LoVo (cell line): ENCODE measurements around the gene CECR2.
"Not testable (repeated sequence)": the region's sequence is repeated elsewhere in the genome, so short reads cannot be mapped to it uniquely, and the experiment has no call there.

Source experiments
- DNase-seq: peaks from one replicate; pipeline ENCODE4 v3.0.0-alpha.2; 2016; ENCODE audit warnings: low spot score

Gene CECR2

GRCh38 chr22:17402293-17402692 is 33.0 kb downstream of the CECR2 start:
- no peak for DNase-seq

- no peak for DNase-seq
Observed at GRCh38 chr22:17403906-17404305, 34.6 kb downstream of the CECR2 start.

DNA sequence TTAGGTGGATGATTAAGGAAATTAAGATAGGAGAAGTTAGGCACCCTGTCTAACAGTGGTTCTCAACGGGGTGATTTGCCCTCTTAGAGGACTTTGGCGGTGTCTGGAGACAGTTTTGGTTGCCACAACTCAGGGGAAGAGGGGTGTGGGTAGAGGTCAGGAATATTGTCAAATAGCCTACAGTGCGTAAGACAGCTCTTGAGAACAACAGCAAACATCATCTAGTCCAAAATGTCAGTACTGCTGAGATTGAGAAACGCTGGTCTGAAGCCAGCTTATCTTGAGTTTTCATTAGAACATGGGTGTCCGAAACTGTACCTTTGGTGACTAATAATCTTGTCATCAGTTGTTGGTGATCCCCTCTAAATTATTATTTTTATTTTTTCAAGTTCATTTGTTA is 38.4 kb downstream of the CECR2 start:
- no peak for DNase-seq

- no peak for DNase-seq
Observed at GRCh38 chr22:17410576-17410975, 41.3 kb downstream of the CECR2 start.

DNA sequence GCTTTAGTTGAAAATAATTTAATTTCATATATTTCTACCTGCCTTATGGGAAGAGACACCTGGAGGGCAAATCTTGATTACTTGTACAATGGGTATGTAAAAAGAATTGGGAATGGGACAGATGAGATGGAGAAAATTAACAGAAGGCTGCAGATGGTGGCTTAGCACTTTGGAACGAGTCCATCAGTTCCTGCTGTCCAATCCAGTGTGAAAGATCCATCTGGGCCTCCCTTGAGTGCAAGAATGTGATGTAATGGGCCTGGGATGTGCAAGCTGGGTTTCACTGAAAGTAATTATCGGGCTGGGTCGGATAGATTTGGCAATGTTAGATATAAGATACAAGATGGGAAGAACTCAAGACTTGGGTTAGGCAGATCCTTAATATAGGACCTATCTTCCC is 42.0 kb downstream of the CECR2 start:
- no peak for DNase-seq

GRCh38 chr22:17412232-17412631 is 43.0 kb downstream of the CECR2 start:
- no peak for DNase-seq

DNA sequence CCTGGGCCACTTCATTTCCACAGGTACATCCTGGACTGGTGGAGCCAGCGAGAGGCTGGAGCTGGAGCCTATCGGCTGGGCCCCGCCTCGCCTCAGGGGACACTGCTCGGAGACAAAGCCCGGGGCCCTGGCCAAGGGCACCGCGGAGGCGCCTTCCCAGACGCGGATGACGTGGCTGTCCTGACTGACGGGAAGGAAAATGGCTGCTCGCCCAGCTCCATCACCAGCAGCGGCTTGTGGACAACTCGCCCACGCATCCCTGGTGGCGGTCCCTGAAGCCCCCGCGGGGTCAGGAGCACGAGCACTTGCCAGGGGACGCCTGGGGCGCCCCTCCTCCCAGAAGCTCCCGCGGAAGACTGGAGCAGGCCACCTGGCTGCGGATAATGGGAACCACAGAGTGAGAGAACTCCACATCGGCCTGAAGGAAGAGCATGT is 49.6 kb downstream of the CECR2 start:
- no peak for DNase-seq

GRCh38 chr22:17419348-17419747 is 50.1 kb downstream of the CECR2 start:
- no peak for DNase-seq

GRCh38 chr22:17422736-17423343 is 53.6 kb downstream of the CECR2 start:
- no peak for DNase-seq

DNA sequence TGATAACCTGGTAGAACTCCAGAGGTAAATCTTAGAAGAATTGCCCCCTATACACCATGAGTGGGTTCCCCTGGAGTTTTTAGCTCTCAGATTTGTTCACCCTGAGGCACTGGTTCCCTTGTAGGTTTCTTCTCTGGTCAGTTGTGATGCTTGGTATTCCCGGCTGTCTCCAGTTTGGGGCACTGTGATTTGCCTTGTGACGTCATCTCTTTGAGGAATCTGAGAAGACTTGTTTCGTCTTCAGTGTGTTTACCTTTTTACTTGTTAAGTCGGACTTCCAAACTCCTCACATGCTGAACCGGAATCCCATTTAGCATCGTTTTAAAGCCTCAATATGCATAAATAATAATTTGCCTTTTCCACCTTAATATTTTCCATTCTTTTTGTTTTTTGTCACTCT is 54.4 kb downstream of the CECR2 start:
- no peak for DNase-seq

GRCh38 chr22:17427528-17427927 is 58.3 kb downstream of the CECR2 start:
- DNase-seq = not testable (repeated sequence)

DNA sequence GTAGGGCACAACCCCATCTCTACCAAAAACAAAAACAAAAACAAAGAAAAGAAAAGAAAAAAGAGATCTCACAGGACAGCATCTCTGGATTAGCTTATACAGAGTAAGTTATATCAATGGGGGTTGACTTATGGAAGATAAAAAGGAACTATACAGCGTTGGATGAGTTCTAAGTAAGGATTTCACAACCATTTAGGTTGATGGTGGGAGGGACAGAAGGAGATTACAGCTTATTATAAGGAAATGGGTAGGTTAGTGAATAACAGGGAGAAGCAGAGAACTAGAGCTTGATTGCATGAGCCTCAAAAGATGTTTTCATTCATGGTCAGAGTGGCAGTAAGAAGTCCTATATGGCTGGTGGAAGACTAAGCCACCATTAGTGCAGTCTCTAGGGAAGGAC is 60.3 kb downstream of the CECR2 start:
- DNase-seq = no peak

DNA sequence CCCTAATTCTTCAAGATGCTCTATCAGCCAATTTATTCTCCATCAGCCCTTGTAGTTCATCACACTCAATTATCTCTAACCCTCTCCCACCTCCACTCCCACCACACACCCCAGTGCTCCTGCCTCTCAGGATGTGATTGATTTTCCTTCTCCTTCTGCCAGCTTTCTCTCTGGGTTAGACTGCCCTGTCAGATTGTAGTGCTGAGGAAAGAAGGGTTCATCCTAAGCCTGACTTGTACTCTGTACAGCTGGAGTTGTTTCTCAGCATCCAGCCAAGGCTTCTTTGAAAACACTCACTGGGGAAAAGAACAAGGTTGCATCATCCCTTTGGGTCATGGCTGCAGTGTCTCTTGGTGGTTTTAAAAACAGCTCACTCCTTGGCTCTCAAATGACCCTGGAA is 61.2 kb downstream of the CECR2 start:
- no peak for DNase-seq

GRCh38 chr22:17431179-17431578 is 61.9 kb downstream of the CECR2 start:
- DNase-seq = no peak

- DNase-seq = no peak
Observed at GRCh38 chr22:17434856-17435255, 65.6 kb downstream of the CECR2 start.

GRCh38 chr22:17435375-17435774 is 66.1 kb downstream of the CECR2 start:
- DNase-seq = no peak

DNA sequence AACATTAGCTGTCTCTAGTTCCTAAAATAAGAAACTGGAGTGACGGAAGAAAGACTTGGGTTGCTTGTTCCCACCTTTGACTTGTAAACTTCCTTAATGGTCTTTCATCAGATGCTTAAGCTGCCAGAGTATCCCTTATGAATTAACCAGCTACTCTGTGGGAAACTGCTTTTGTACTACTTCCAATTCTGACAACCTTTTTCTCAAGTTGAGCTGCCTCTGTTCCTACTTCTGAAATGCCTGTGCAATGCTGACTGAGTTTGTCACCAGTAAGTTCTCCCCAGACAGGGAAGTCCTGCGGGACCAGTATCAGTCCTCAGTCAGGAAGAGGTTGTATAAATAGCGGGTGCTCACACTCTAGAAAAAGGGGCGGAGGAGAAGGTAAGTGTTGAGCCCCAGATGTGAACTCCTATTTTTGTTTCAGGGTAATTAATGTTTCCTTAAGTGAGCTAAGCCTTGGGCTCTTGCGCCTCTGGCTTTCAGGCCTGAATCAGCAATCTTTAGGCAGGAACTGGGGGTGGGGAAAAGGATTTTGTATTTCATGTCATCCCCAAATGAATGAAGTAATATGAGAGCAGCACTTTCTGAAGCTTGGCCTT is 67.2 kb downstream of the CECR2 start:
- DNase-seq = no peak

- no peak for DNase-seq
Observed at GRCh38 chr22:17436981-17437412, 67.7 kb downstream of the CECR2 start.

DNA sequence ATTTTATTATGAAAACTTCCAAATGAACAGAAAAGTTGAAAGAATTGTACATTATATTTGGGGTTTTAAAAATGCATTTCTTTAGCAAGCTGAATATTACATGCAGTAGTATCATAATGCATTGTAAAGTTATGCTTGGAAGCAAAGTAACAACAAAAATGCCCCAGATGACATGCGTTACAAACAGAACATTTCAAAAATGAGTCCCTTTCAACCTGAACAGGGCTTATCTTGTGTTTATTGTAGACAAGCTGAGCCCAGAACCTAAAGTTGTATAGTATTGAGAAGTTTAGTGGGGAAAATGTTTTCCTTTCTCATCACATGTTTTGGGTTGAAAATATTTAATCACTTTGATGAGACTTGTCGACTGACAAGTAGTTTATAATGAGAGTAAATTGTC is 68.8 kb downstream of the CECR2 start:
- DNase-seq = no peak

- DNase-seq = no peak
Observed at GRCh38 chr22:17441326-17441725, 72.1 kb downstream of the CECR2 start.

DNA sequence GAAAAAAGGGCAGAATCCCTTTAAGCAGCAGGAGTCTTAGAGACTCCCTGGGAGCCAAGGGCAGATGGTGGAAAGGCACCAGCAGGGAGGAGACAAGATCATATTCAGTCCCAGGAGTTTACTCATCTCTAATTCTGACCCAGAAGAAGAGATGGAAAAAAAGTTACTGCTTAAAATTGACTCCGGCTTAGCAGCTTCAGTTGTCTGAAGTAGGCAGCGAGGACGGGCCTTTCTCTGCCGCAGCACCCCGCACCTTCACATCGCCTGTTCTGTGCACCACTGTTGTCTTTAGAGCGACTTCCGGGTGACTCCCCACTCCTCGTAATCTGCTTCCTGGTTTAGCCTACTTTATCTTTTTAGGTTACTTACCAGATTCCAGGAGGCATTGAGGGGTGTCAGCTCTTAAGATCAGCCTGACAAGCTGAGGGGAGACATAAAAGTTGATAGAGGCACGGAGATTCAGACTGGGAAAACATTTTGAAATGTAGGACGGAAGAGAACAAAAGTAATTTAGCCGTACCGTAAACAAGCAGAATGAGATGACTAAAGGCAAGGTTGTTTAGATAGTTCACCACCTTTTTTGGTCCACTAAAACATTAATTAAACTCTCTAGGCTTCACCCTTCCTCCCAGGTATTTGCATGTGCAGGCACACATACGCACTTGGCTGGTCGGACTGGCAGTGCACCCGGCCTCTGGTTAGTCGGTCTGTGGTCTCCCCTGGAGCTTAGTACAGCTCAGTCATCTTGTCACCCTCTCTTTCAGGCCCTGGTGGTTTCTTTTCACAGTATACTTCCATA is 74.3 kb downstream of the CECR2 start:
- no peak for DNase-seq

DNA sequence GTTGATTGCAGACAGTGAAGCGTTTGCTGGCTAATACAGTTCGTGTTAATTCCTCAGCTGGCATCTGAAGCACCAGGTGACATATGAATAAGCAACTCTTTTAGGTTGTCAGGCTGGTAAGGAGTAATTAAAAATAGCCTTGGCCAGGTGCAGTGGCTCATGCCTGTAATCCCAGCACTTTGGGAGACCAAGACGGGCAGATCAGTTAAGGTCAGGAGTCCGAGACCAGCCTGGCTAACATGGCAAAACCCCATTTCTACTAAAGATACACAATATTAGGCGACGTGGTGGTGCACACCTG is 74.9 kb downstream of the CECR2 start:
- DNase-seq = no peak

- no peak for DNase-seq
Observed at GRCh38 chr22:17446698-17447097, 77.4 kb downstream of the CECR2 start.

- no peak for DNase-seq
Observed at GRCh38 chr22:17451316-17451715, 82.1 kb downstream of the CECR2 start.
